ENCODE results near the gene CABLES1. TPM values are rescaled to one million over a fixed set of nuclear protein-coding genes. Genes with fewer than 3 reads are reported as not detected.

The CABLES1 gene
- total RNA-seq, 1 experiment from 2014 or later: 11.8 TPM

DNA sequence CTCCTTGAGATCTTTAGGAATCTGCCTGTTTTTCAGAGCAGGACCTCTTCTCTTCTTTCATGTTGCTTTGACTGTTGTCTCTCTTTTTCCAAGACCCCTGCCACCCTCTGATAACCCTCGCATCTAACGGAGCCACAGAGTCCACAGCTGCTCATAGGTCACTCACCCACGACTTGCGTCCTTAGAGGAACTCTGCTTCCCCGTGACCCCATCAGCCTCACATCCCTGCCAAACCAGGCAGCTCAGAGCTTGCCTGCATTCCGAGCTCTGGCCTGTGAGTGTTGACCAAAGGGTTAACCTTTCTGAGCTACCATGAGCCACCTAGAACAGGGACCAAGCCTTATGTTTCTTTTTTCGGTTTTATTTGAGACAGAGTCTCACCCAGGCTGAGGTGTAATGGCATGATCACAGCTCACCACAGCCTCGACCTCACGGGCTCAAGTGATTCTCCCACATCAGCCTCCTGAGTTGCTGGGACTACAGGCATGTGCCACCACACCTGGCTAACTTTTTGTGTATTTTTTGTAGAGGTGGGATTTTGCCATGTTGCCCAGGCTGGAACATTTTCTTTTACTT lies 36.4 kb downstream of the CABLES1 start:
- Histone ChIP-seq H3F3A (ENCODE audit: insufficient read depth, low read depth) (no peaks in the 10 kb centered on the region), H3K27me3 (ENCODE audit: insufficient read depth, low read depth) (no peaks in the 10 kb centered on the region), H3K36me3 (ENCODE audit: low read depth) (no peaks in the 10 kb centered on the region), H3K4me3 (no peak overlapping the region), H3K79me2 (ENCODE audit: low read depth) (no peaks in the 10 kb centered on the region), H3K4me1 (replicated peaks; ENCODE audit: insufficient read depth) (no peaks in the 10 kb centered on the region), H4K20me1 (ENCODE audit: insufficient read depth) (no peaks in the 10 kb centered on the region), H3K9me2 (ENCODE audit: insufficient read depth) (no peaks in the 10 kb centered on the region), H3K27ac (no peak overlapping the region), H3K9me3 (ENCODE audit: insufficient read depth, low read depth) (no peaks in the 10 kb centered on the region), H2AFZ (no peak overlapping the region), H3K4me2 (no peak overlapping the region)
- DNase-seq: no peak
- ChIA-PET CTCF (no interaction called here), POLR2A (ENCODE audit: unreplicated experiment) (no interaction called here)
- intact Hi-C loops (cut with micrococcal nuclease; ENCODE audit: unreplicated experiment): no loop called here
- no TSS peak for BruUV-seq (replicated peaks)
- no peak for TF ChIP-seq EZH2 (IDR thresholded peaks at IDR 0.05; ENCODE audit: low read depth)
- TF ChIP-seq, protein P1, sequence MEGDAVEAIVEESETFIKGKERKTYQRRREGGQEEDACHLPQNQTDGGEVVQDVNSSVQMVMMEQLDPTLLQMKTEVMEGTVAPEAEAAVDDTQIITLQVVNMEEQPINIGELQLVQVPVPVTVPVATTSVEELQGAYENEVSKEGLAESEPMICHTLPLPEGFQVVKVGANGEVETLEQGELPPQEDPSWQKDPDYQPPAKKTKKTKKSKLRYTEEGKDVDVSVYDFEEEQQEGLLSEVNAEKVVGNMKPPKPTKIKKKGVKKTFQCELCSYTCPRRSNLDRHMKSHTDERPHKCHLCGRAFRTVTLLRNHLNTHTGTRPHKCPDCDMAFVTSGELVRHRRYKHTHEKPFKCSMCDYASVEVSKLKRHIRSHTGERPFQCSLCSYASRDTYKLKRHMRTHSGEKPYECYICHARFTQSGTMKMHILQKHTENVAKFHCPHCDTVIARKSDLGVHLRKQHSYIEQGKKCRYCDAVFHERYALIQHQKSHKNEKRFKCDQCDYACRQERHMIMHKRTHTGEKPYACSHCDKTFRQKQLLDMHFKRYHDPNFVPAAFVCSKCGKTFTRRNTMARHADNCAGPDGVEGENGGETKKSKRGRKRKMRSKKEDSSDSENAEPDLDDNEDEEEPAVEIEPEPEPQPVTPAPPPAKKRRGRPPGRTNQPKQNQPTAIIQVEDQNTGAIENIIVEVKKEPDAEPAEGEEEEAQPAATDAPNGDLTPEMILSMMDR (conservative IDR thresholded peaks at IDR 0.05): no peak

DNA sequence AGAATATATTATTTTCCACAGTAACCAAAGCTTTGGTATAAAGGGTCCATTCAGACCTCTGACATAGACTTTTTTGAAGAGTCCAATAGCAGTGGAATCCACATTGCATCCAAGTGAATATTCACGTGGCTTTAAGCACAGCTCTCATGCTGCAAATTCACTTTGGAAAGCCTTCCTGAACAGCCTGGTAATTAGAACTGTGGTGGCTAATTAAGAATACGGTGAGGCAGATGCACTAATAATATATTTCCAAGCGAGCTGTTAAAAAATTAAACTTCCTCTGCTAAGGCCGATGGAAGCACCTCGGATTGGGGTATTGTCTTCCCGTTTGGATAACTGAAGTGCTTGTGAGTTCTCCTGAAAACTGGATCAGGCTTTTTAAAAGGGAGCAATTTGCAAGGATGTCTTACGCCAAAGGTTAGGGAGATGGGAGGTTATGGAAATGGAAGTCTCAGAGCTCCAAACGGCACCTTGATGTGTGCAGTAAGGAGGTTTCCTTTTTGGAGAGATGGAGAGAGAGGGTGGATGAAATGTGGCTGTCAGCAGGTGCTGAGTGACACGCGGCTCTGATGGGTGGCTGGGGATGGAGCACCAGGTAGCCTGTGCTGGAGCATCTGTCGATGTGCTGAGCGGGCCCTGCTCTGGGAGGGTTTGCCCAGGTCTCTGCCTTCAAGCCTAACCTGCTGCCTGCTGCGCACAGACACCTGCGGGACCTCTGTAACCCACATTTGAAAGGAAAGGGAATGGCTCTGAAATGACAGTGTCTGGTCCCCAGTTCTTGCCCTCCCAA lies 37.5 kb downstream of the CABLES1 start:
- Histone ChIP-seq H4K20me1 (ENCODE audit: insufficient read depth) (no peaks in the 10 kb centered on the region), H3K4me1 (replicated peaks; ENCODE audit: insufficient read depth) (no peaks in the 10 kb centered on the region), H3K27me3 (ENCODE audit: insufficient read depth, low read depth) (no peaks in the 10 kb centered on the region), H3K9me2 (ENCODE audit: insufficient read depth) (no peaks in the 10 kb centered on the region), H3K9me3 (ENCODE audit: insufficient read depth, low read depth) (no peaks in the 10 kb centered on the region), H3K36me3 (ENCODE audit: low read depth) (no peaks in the 10 kb centered on the region), H3K4me3 (no peak overlapping the region), H3K79me2 (ENCODE audit: low read depth) (no peaks in the 10 kb centered on the region), H3K27ac (no peak overlapping the region), H3K4me2 (no peak overlapping the region), H2AFZ (no peak overlapping the region), H3F3A (ENCODE audit: insufficient read depth, low read depth) (no peaks in the 10 kb centered on the region)
- ChIA-PET CTCF (no interaction called here), POLR2A (ENCODE audit: unreplicated experiment) (no interaction called here)
- no peak for DNase-seq
- no TSS peak for BruUV-seq (replicated peaks)
- no peak for TF ChIP-seq EZH2 (IDR thresholded peaks at IDR 0.05; ENCODE audit: low read depth)
- TF ChIP-seq, protein P1 (conservative IDR thresholded peaks at IDR 0.05): no peak
- intact Hi-C loops (cut with micrococcal nuclease; ENCODE audit: unreplicated experiment): no loop called here

DNA sequence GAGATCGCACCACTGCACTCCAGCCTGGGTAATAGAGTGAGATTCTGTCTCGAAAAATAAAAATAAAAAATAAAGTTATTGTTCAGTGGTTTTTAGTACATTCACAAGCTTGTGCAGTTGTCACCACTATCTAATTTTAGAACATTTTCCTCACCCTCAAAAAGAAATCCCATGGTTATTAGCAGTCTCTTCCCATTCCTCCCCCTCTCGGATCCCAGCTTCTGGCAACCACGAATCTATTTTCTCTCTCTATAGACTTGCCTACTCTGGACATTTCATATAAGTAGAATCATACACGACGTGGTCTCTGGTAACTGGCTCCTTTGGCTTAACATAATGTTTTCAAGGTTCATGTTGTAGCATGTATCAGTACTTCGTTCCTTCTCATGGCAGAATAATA lies 38.6 kb downstream of the CABLES1 start:
- H3K4me2 ChIP-seq: no peak overlapping the region
- POLR2A ChIA-PET (ENCODE audit: unreplicated experiment): no interaction called here

More for the DNA sequence above, 38.6 kb downstream of the CABLES1 start:
- Histone ChIP-seq H2AFZ (no peak overlapping the region), H3K27ac (no peak overlapping the region), H3K79me2 (ENCODE audit: low read depth) (no peaks in the 10 kb centered on the region), H3K4me3 (no peak overlapping the region), H3K4me1 (replicated peaks; ENCODE audit: insufficient read depth) (no peaks in the 10 kb centered on the region), H3K9me3 (ENCODE audit: insufficient read depth, low read depth) (no peaks in the 10 kb centered on the region), H3K36me3 (ENCODE audit: low read depth) (no peaks in the 10 kb centered on the region), H3K27me3 (ENCODE audit: insufficient read depth, low read depth) (no peaks in the 10 kb centered on the region), H3F3A (ENCODE audit: insufficient read depth, low read depth) (no peaks in the 10 kb centered on the region), H4K20me1 (ENCODE audit: insufficient read depth) (no peaks in the 10 kb centered on the region), H3K9me2 (ENCODE audit: insufficient read depth) (no peaks in the 10 kb centered on the region)
- CTCF ChIA-PET: no interaction called here
- DNase-seq: no peak
- intact Hi-C loops (cut with micrococcal nuclease; ENCODE audit: unreplicated experiment): no loop called here
- TF ChIP-seq, protein P1 (conservative IDR thresholded peaks at IDR 0.05): no peak
- TF ChIP-seq EZH2 (IDR thresholded peaks at IDR 0.05; ENCODE audit: low read depth): no peak
- no TSS peak for BruUV-seq (replicated peaks)
